ENCODE results near the gene GATC.
A peak's percentile ranks its signal among the peaks of the same experiment; 100 is the strongest.
"Not testable (repeated sequence)": the region's sequence is repeated elsewhere in the genome, so short reads cannot be mapped to it uniquely, and the experiment has no call there.

GATC gene

DNA sequence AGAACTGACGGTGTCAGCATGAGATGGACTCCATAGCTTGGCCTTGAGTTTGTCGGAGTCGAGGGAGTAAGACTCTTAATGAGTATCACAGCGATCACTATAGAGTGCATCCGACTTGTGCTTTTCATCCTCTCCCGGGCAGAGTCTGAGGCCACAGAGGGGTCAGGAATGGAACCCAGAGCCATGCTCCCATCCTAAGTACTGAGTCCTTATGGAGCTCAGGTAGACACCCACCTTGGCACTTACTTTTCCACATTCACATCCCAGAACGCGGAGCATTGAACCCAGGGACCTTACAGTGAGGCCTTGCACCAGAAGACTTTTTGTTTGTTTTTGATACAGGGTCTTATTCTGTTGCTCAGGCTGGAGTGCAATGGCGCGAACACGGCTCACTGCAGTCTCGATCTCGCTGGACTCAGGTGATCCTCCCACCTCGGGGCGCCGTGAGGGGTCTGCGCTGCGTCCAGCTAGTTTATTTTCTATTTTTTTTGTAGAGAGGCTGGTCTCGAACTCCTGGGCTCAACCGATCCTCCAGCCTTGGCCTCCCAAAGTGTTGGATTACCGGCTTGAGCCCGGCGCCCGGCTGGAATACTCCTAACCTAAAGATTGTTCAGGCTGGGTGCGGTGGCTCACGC lies 24.0 kb downstream of the GATC start:
- DNase-seq = no peak

DNA sequence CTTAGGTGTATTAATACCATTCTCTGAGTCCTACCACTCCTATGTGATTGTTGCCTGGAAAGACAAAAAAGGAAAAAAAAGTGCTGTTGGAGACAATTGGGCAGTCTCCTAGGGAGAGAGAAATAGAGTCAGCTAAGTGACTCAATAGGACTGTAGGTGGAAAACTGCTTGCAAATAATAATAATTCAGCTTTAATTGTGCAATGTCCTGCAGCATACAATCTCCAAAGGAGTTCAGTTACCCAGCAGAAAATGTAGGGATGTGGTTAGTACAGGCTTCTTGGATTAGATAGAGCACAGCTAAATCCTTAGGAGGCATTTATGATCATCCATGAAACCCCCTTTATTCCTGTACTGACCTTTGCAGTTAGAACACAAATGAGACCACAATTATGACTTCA lies 26.3 kb downstream of the GATC start:
- no peak for DNase-seq

DNA sequence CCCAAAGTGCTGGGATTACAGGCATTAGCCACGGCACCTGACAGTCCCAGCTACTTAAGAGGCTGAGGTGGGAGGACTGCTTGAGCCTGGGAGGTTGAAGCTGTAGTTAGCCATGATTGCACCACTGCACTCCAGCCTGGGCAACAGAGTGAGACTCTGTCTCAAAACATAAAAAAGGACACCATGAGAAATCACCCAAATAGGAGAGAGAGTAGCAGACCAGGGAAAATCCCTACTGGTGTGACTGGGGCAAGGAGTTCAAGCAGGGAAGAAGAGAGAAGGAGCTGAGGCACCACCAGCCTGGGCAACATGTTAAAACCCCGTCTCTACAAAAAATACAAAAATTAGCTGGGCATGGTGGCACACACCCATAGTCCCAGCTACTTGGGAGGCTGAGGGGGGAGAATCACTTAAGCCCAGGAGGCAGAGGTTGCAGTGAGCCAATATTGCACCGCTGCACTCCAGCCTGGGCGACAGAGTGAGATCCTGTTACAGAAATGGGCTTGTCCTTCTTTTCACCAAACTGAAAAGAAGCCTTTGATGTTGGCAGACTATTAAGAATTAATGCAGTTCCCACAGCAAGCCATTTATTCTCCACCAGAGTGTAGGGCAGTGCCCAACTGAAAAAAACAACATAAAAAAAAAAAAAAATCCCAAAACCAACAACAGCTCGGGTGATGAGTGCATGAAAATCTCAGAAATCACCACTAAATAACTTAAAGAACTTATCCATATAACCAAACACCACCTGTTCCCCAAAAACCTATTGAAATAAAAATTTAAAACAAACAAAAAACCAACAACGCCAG lies 27.8 kb downstream of the GATC start:
- no peak for DNase-seq

DNA sequence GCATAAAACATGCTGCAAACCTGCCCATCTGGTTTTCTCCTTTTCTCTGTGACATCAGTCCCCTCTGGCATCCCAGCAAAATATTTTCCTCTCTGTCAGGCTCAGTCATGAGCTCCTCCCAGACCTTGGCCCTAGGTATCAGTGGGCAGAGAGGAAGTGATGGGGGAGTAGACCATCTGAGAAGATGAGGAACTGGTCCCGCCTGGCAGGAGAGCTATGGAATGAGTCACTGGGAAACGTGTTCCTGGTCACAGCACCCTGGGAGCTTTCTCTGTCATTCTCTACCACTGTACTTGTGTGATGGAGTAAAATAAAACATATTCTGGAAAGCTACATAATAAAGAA lies 28.3 kb downstream of the GATC start:
- no peak for DNase-seq

DNA sequence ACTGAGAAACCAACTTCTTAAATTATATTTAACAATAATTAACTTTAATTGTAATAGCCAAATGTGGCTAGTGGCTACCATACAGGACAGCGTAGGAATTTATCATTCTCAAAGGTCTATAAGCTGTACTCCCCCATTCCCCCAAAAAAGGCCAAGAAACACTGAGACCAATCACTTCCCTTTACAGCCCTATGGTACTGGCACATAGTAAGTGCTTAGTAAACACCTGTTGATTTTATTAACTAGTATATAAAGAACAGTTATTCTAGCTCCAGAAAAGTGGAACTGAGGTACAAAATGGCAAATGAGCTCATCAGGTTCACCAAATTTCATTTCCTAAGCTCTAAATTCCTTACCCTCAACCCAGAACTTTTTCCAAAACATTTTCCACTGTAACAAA lies 29.4 kb downstream of the GATC start:
- no peak for DNase-seq

GRCh38 chr12:120479458-120479857 lies 33.2 kb downstream of the GATC start:
- no peak for DNase-seq

DNA sequence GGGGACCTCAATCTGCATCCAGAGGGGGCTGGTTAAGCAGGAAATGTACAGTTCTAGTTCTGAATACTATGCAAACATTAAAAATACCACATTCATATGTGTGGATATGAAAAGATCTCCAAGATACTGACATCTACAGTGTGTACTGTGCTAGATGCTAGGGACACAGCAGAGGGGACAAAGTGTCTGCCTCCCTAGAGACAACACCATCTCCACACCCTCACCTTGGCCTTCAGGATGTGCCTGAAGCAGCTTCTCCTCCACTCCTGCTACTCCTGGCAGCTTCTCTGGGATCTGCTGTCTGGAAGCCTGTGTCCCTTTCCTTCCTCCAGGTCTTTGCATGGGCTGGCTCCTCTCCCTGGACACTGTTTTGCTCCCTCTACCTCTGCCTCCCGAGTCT lies 34.0 kb downstream of the GATC start:
- DNase-seq = no peak

- no peak for DNase-seq
Observed at GRCh38 chr12:120481022-120481767, 35.0 kb downstream of the GATC start.

GRCh38 chr12:120483621-120484020 lies 37.4 kb downstream of the GATC start:
- no peak for DNase-seq

DNA sequence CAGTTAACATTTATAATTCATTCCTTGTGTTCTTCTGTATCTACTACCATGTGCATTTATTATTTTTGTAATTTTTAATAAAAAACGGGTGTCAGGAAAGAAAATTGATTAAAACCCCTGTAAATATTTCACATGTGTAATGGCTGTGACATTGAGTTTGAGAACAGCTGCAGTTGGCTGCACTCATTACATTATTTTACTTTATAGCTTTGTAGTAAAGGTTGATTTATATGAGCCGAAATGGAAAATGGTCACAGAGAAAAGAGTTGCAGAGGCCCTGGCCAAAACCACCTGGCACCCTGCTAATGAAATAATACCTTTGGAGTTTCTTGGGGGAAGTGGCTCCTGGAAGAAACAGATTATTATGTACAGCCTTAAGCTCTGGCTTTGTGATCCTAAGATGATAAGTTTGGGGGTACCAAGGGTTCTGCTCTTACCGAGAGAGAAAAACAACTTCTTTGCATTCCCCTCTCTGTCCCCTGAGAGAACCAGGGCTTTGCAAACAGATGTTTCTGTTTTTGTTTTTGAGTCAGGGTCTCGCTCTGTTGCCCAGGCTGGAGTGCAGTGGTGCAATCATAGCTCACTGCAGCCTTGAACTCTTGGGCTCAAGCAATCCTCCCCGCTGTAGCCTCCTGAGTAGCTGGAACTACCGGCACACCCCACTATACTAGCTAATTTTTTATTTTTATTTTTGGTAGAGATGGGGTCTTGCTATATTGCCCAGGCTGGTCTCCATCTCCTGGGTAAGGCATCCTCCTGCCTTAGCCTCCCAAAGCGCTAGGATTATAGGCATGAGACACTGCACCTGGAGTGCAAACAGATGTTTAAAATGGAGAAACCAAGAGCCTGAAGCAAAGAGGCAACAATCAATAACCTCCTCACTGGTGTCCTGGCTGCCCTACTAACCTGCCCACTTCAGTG lies 40.0 kb downstream of the GATC start:
- no peak for DNase-seq

DNA sequence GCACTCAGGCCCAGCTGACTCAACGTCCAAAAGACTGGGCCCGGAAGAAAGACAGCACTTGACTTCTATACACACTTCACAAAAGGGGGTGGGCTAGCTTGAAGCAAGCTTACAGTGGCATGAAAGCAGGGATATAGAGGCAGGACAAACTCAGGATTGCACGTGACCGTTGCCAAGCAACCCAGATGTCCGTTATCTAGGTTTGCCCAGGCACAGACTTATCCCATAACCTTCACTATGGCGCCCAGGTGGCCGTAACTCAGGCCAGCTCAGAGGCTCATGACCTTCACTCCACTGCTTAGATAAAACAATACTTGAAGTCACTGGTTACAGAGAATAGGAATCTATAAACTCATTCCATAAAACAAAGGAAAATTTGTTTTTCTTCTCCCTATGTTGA lies 41.3 kb downstream of the GATC start:
- DNase-seq = not testable (repeated sequence)

GRCh38 chr12:120488057-120488640 lies 41.9 kb downstream of the GATC start:
- no peak for DNase-seq

DNA sequence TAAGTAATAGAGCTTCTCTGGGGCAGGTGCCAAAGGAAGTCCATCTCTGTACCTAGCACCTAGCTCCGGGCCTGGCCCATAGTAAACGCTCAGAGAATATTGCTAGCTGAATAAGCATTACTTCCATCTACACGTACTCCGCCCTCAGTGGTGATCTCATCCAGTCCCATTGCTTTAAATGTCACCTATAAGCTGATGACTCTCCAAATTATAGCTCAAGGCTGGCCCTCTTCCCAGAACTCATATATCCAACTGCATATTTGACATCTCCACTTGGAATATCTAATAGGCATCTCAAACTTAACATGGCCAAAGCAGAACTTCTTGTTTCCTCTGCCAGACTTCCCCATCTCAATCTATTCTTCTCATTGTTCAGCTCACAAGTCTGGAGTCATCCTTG lies 42.8 kb downstream of the GATC start:
- DNase-seq = no peak

- DNase-seq = no peak
Observed at GRCh38 chr12:120490325-120490724, 44.1 kb downstream of the GATC start.

DNA sequence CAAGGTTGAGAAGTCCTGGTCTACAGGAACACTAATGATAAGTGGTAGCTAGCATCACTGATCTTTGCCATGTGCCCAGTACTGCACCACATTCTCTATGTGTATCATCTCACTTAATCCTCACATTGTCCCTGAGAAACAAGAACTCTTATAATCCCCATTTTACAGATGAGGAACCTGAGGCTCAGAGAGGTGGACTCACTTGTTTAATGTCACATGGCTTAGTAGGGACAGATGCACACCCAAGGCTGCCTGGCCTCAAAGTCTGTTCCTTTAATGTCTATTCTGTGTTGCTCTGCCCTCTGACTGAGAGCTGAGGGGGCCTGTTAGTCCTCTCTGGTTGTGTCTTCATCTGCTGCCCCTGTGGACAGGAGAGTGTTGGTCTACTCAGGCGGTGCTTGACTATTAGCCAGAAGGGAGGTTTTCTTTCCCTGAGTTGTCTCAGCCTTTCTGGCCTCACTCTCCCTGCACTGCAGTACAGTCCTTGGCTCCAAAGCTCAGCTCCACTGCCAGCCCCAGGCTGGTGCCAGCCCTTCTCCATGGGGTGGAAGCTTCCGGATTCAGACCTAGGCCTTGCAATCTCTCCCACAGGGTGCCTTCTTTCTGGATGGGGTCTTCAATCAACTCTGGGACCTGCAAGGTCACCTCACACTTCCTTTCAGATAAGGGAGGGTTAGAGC lies 44.7 kb downstream of the GATC start:
- DNase-seq = no peak

GRCh38 chr12:120495186-120495730 lies 49.0 kb downstream of the GATC start:
- DNase-seq = no peak

- peak; percentile 99 for DNase-seq
Observed at GRCh38 chr12:120495731-120496412, 49.6 kb downstream of the GATC start, which contains the start of gene DYNLL1. TSS of gene DYNLL1 (plus strand) at chr12:120496113. CDS start at chr12:120496422, 309 bp downstream.

DNA sequence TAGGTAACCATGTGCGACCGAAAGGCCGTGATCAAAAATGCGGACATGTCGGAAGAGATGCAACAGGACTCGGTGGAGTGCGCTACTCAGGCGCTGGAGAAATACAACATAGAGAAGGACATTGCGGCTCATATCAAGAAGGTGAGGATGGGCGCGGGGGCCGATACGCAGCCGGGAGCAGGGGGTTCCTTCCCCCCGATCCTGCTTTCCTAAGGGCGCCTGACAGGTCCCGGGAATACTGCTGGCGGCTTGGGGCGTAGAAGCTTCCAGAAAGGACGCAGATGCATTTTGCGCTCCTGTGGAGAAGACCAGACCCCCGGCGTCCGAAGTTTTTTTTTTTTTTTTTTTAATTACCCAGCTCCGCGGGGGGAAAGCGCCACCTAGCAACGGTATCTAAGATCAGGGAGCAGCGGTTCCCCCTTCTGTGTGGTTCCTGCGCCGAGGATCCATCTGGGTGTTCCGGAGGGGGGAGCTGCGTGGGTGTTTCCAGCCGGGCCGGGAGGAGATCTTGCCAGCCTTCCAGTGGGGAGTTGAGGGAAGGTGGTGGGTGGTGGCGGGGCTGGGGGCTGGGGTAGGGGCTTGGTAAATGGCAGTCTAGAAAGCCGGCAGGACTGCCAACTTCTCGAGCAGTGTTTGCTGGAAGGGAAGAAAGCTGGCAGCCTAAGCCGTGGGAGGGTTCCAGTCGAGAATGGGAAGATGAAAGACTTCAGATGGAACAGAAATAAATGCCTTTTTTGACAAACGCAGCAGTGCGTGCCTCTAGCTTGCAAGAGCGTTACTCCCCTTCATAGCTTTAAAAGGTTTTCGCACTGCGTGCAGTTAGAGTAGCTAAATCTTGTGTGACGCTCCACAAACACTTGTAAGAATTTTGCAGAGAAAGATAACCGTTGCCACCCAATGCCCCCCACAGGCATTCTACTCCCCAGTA lies 50.4 kb downstream of the GATC start:
- DNase-seq = peak; percentile 42 to 57

DNA sequence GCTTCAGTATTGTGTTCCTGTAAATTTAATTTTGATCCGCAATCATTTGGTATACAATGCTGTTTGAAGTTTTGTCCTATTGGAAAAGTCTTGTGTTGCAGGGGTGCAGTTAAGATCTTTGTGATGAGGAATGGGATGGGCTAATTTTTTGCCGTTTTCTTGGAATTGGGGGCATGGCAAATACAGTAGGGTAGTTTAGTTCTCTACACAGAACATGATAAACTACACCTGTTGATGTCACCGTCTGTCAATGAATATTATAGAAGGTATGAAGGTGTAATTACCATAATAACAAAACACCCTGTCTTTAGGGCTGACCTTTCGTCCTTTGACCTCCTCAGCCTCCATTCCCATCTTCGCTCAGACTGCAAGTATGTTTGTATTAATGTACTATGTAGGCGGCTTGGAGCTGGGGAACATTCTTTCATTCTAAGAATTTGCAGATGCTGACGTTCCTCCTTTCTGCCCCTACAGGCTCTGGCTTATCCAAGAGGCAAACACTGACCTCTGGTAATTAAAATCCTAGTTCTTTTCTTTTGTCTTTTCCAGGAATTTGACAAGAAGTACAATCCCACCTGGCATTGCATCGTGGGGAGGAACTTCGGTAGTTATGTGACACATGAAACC lies 51.4 kb downstream of the GATC start:
- no peak for DNase-seq

All from activated CD4-positive, alpha-beta T cell treated with anti-CD3 and anti-CD28 coated beads, Interleukin-2, amount 50 U/mL, for 48 hours (primary cell).